ENCODE measurements around the gene C1RL.

Gene C1RL

GRCh38 chr12:7065073-7065623 lies 43.9 kb downstream of the C1RL start:
- Histone ChIP-seq H4K20me1 (ENCODE audit: insufficient read depth, low read length) (no peaks in the 10 kb centered on the region), H3K79me2 (ENCODE audit: insufficient read depth, low read length) (no peaks in the 10 kb centered on the region), H3K4me3 (ENCODE audit: low read depth, low read length, poor library complexity, severe bottlenecking) (no peak overlapping the region), H3K27ac (ENCODE audit: low read depth, low read length, poor library complexity, severe bottlenecking) (no peak overlapping the region), H3K9me2 (ENCODE audit: low read depth, low read length) (no peaks in the 10 kb centered on the region), H3K36me3 (ENCODE audit: insufficient read depth, low read length) (no peaks in the 10 kb centered on the region), H2AFZ (ENCODE audit: low read length) (no peak overlapping the region), H3K9ac (ENCODE audit: low read length) (no peak overlapping the region), H3K9me3 (ENCODE audit: low read length) (no peaks in the 10 kb centered on the region), H3K4me1 (ENCODE audit: insufficient read depth, low read length, severe bottlenecking) (no peaks in the 10 kb centered on the region), H3K27me3 (ENCODE audit: insufficient read depth, low read length) (peaks cover 7% of the 10 kb centered on the region; the same call in 1 of the 2 replicates), H3F3A (ENCODE audit: insufficient read depth, low read length) (no peaks in the 10 kb centered on the region), H3K4me2 (ENCODE audit: low read length) (no peak overlapping the region)
- TF ChIP-seq CTCF (IDR thresholded peaks at IDR 0.05; ENCODE audit: low read length) (no peak), EZH2 (IDR thresholded peaks at IDR 0.05; ENCODE audit: borderline replicate concordance, low read length) (no peak)

GRCh38 chr12:7064516-7064915 lies 44.5 kb downstream of the C1RL start:
- no peaks in the 10 kb centered on the region for H3F3A ChIP-seq (ENCODE audit: insufficient read depth, low read length)
- H3K27me3 ChIP-seq (ENCODE audit: insufficient read depth, low read length): peaks cover 7% of the 10 kb centered on the region; the same call in 1 of the 2 replicates

GRCh38 chr12:7061596-7061995 lies 47.4 kb downstream of the C1RL start:
- H3K36me3 ChIP-seq (ENCODE audit: insufficient read depth, low read length): no peaks in the 10 kb centered on the region
- no peaks in the 10 kb centered on the region for H3K79me2 ChIP-seq (ENCODE audit: insufficient read depth, low read length)
- no peak overlapping the region for H3K4me2 ChIP-seq (ENCODE audit: low read length)
- H3K4me1 ChIP-seq (ENCODE audit: insufficient read depth, low read length, severe bottlenecking): no peaks in the 10 kb centered on the region
- H3K27me3 ChIP-seq (ENCODE audit: insufficient read depth, low read length): peaks cover 7% of the 10 kb centered on the region; the same call in 1 of the 2 replicates
- H3F3A ChIP-seq (ENCODE audit: insufficient read depth, low read length): no peaks in the 10 kb centered on the region
- H2AFZ ChIP-seq (ENCODE audit: low read length): no peak overlapping the region
- H3K9me3 ChIP-seq (ENCODE audit: low read length): no peaks in the 10 kb centered on the region
- H3K9ac ChIP-seq (ENCODE audit: low read length): no peak overlapping the region
- no peaks in the 10 kb centered on the region for H4K20me1 ChIP-seq (ENCODE audit: insufficient read depth, low read length)
- no peaks in the 10 kb centered on the region for H3K9me2 ChIP-seq (ENCODE audit: low read depth, low read length)
- H3K4me3 ChIP-seq (ENCODE audit: low read depth, low read length, poor library complexity, severe bottlenecking): no peak overlapping the region
- no peak for TF ChIP-seq EZH2 (IDR thresholded peaks at IDR 0.05; ENCODE audit: borderline replicate concordance, low read length)
- TF ChIP-seq CTCF (IDR thresholded peaks at IDR 0.05; ENCODE audit: low read length): no peak
- H3K27ac ChIP-seq (ENCODE audit: low read depth, low read length, poor library complexity, severe bottlenecking): no peak overlapping the region

More at GRCh38 chr12:7064516-7064915, 44.5 kb downstream of the C1RL start:
- H3K79me2 ChIP-seq (ENCODE audit: insufficient read depth, low read length): no peaks in the 10 kb centered on the region
- TF ChIP-seq EZH2 (IDR thresholded peaks at IDR 0.05; ENCODE audit: borderline replicate concordance, low read length): no peak
- TF ChIP-seq CTCF (IDR thresholded peaks at IDR 0.05; ENCODE audit: low read length): no peak
- H3K27ac ChIP-seq (ENCODE audit: low read depth, low read length, poor library complexity, severe bottlenecking): no peak overlapping the region
- no peak overlapping the region for H2AFZ ChIP-seq (ENCODE audit: low read length)
- no peak overlapping the region for H3K4me3 ChIP-seq (ENCODE audit: low read depth, low read length, poor library complexity, severe bottlenecking)
- H3K36me3 ChIP-seq (ENCODE audit: insufficient read depth, low read length): no peaks in the 10 kb centered on the region
- H4K20me1 ChIP-seq (ENCODE audit: insufficient read depth, low read length): no peaks in the 10 kb centered on the region
- no peaks in the 10 kb centered on the region for H3K9me2 ChIP-seq (ENCODE audit: low read depth, low read length)
- no peaks in the 10 kb centered on the region for H3K9me3 ChIP-seq (ENCODE audit: low read length)
- no peaks in the 10 kb centered on the region for H3K4me1 ChIP-seq (ENCODE audit: insufficient read depth, low read length, severe bottlenecking)
- no peak overlapping the region for H3K4me2 ChIP-seq (ENCODE audit: low read length)
- H3K9ac ChIP-seq (ENCODE audit: low read length): no peak overlapping the region
